ENCODE results near the gene FAM168B.

DNA sequence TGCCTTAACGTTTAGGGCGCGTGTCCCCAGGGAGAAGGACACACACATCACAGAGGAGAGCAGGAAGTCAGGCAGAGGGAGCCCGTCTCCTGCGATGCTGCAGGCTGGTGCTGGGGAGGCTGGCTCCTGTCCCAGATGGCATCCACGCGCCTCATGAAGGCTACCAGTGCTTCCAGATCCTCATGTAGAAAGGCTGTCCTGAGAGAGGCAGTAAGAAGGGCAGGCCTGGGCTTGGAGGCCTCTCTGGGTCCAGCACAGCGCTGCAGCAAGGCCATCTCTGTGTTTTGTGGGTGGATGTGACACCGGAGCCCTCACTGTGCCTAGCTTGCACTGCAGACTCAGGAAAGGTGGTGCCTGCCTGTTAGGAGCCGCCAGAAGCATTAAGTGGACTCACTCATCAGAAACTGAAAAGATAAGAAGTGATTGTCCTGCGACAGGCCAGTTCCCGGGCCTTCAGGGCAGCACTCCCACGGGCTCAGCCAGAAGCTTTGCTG is 62.7 kb downstream of the FAM168B start:
- TF ChIP-seq ZFX (IDR thresholded peaks at IDR 0.05) (no peak), CTCF (conservative IDR thresholded peaks at IDR 0.05) (no peak)
